ENCODE data around the gene IL6ST.
"Not testable (repeated sequence)": the region's sequence is repeated elsewhere in the genome, so short reads cannot be mapped to it uniquely, and the experiment has no call there.

IL6ST gene

GRCh38 chr5:56014701-56015100 is 19.9 kb upstream of the IL6ST start:
- Mint-ChIP-seq H3K36me3 (peaks cover 10% of the 10 kb centered on the region), H3K4me1 (peaks cover 55% of the 10 kb centered on the region)
- H3K9me3 Mint-ChIP-seq, H3K4me3 Mint-ChIP-seq, DNase-seq, H3K27me3 Mint-ChIP-seq, H3K27ac Mint-ChIP-seq, CTCF ChIA-PET: not testable (repeated sequence)

- DNase-seq, H3K9me3 Mint-ChIP-seq, H3K4me3 Mint-ChIP-seq, H3K27me3 Mint-ChIP-seq, CTCF ChIA-PET, H3K27ac Mint-ChIP-seq: not testable (repeated sequence)
- Mint-ChIP-seq H3K36me3 (peaks cover 10% of the 10 kb centered on the region), H3K4me1 (peaks cover 49% of the 10 kb centered on the region)
Observed at GRCh38 chr5:56013939-56014338, 19.2 kb upstream of the IL6ST start.

GRCh38 chr5:56012281-56012963 is 17.7 kb upstream of the IL6ST start:
- DNase-seq, result peak; percentile 68
- Mint-ChIP-seq H3K4me3 (peak overlapping the region; percentile 22), H3K36me3 (peaks cover 10% of the 10 kb centered on the region), H3K9me3 (peaks cover 7% of the 10 kb centered on the region), H3K4me1 (peaks cover 46% of the 10 kb centered on the region), H3K27me3 (no peaks in the 10 kb centered on the region), H3K27ac (peak overlapping the region; percentile 87)
- CTCF ChIA-PET, result interaction anchor here (0.8 to 1.6 kb wide), 6 partner anchors 10 to 188 kb away, joined by 3 to 9 read pairs (median 4); no protein-coding TSS in a partner anchor

GRCh38 chr5:56011835-56012234 is 17.1 kb upstream of the IL6ST start:
- H3K27me3 Mint-ChIP-seq, result no peaks in the 10 kb centered on the region
- peaks cover 10% of the 10 kb centered on the region for H3K36me3 Mint-ChIP-seq
- DNase-seq, result no peak
- CTCF ChIA-PET, result interaction anchor here (1.1 to 1.6 kb wide), 5 partner anchors 9 to 189 kb away, joined by 3 to 9 read pairs (median 4); partner anchors contain the start of gene IL6ST
- peaks cover 47% of the 10 kb centered on the region for H3K4me1 Mint-ChIP-seq
- peak overlapping the region; percentile 22 for H3K4me3 Mint-ChIP-seq
- H3K9me3 Mint-ChIP-seq, result peaks cover 7% of the 10 kb centered on the region
- H3K27ac Mint-ChIP-seq, result peak overlapping the region; percentile 87

- H3K27ac Mint-ChIP-seq, result no peak overlapping the region
- no peak for DNase-seq
- H3K9me3 Mint-ChIP-seq, result no peaks in the 10 kb centered on the region
- no peaks in the 10 kb centered on the region for H3K27me3 Mint-ChIP-seq
- H3K36me3 Mint-ChIP-seq, result peaks cover 3% of the 10 kb centered on the region
- peaks cover 56% of the 10 kb centered on the region for H3K4me1 Mint-ChIP-seq
- H3K4me3 Mint-ChIP-seq, result no peak overlapping the region
- CTCF ChIA-PET, result no interaction called here
Observed at GRCh38 chr5:56010431-56010830, 15.7 kb upstream of the IL6ST start.

GRCh38 chr5:56006600-56006999 is 11.8 kb upstream of the IL6ST start:
- peaks cover 42% of the 10 kb centered on the region for H3K4me1 Mint-ChIP-seq
- H3K27ac Mint-ChIP-seq, result no peak overlapping the region
- H3K27me3 Mint-ChIP-seq, result no peaks in the 10 kb centered on the region
- H3K9me3 Mint-ChIP-seq, result peaks cover 13% of the 10 kb centered on the region
- H3K36me3 Mint-ChIP-seq, result peaks cover 6% of the 10 kb centered on the region
- CTCF ChIA-PET, result no interaction called here
- no peak for DNase-seq
- no peak overlapping the region for H3K4me3 Mint-ChIP-seq

- Mint-ChIP-seq H3K4me3 (no peak overlapping the region), H3K27ac (peak overlapping the region; percentile 20), H3K27me3 (no peaks in the 10 kb centered on the region), H3K36me3 (peaks cover 6% of the 10 kb centered on the region), H3K9me3 (peaks cover 13% of the 10 kb centered on the region), H3K4me1 (peaks cover 37% of the 10 kb centered on the region)
- DNase-seq, result no peak
- CTCF ChIA-PET, result no interaction called here
Observed at GRCh38 chr5:56006094-56006493, 11.3 kb upstream of the IL6ST start.

GRCh38 chr5:56004874-56005273 is 10.1 kb upstream of the IL6ST start:
- H3K27ac Mint-ChIP-seq, result no peak overlapping the region
- DNase-seq, result no peak
- peaks cover 6% of the 10 kb centered on the region for H3K36me3 Mint-ChIP-seq
- H3K4me3 Mint-ChIP-seq, result no peak overlapping the region
- CTCF ChIA-PET, result no interaction called here
- peaks cover 25% of the 10 kb centered on the region for H3K4me1 Mint-ChIP-seq
- peaks cover 13% of the 10 kb centered on the region for H3K9me3 Mint-ChIP-seq
- no peaks in the 10 kb centered on the region for H3K27me3 Mint-ChIP-seq

- H3K4me1 Mint-ChIP-seq, result peaks cover 23% of the 10 kb centered on the region
- peaks cover 6% of the 10 kb centered on the region for H3K36me3 Mint-ChIP-seq
- H3K27ac Mint-ChIP-seq, result no peak overlapping the region
- DNase-seq, result no peak
- no peaks in the 10 kb centered on the region for H3K27me3 Mint-ChIP-seq
- CTCF ChIA-PET, result interaction anchor here (2.2 kb wide), 1 partner anchor 9 kb away, joined by 9 read pairs; no protein-coding TSS in a partner anchor
- no peak overlapping the region for H3K4me3 Mint-ChIP-seq
- peaks cover 13% of the 10 kb centered on the region for H3K9me3 Mint-ChIP-seq
Observed at GRCh38 chr5:56003679-56004078, 8.9 kb upstream of the IL6ST start.

- no peak for DNase-seq
- peaks cover 13% of the 10 kb centered on the region for H3K9me3 Mint-ChIP-seq
Observed at GRCh38 chr5:56003179-56003578, 8.4 kb upstream of the IL6ST start.

GRCh38 chr5:56002303-56002702 is 7.5 kb upstream of the IL6ST start:
- Mint-ChIP-seq H3K36me3 (peaks cover 8% of the 10 kb centered on the region), H3K9me3 (peaks cover 13% of the 10 kb centered on the region), H3K27ac (no peak overlapping the region), H3K4me3 (no peak overlapping the region), H3K4me1 (peaks cover 30% of the 10 kb centered on the region), H3K27me3 (no peaks in the 10 kb centered on the region)
- no peak for DNase-seq
- CTCF ChIA-PET, result interaction anchor here (1.3 to 2.2 kb wide), 2 partner anchors 10 to 199 kb away, joined by 3 to 9 read pairs; no protein-coding TSS in a partner anchor

More at GRCh38 chr5:56003179-56003578, 8.4 kb upstream of the IL6ST start:
- Mint-ChIP-seq H3K27me3 (no peaks in the 10 kb centered on the region), H3K36me3 (peaks cover 8% of the 10 kb centered on the region), H3K4me3 (no peak overlapping the region), H3K4me1 (peaks cover 26% of the 10 kb centered on the region), H3K27ac (no peak overlapping the region)
- CTCF ChIA-PET, result interaction anchor here (1.3 to 2.2 kb wide), 2 partner anchors 9 to 198 kb away, joined by 3 to 9 read pairs; no protein-coding TSS in a partner anchor

GRCh38 chr5:56000221-56000620 is 5.5 kb upstream of the IL6ST start:
- DNase-seq, H3K27ac Mint-ChIP-seq, CTCF ChIA-PET, H3K27me3 Mint-ChIP-seq, H3K4me3 Mint-ChIP-seq: not testable (repeated sequence)
- H3K9me3 Mint-ChIP-seq, result peaks cover 13% of the 10 kb centered on the region
- H3K4me1 Mint-ChIP-seq, result peaks cover 30% of the 10 kb centered on the region
- peaks cover 12% of the 10 kb centered on the region for H3K36me3 Mint-ChIP-seq

- H3K27ac Mint-ChIP-seq, result no peak overlapping the region
- CTCF ChIA-PET, result interaction anchor here (0.6 to 1.1 kb wide), 3 partner anchors 9 to 60 kb away, joined by 3 read pairs; no protein-coding TSS in a partner anchor
- peaks cover 13% of the 10 kb centered on the region for H3K9me3 Mint-ChIP-seq
- H3K36me3 Mint-ChIP-seq, result peaks cover 15% of the 10 kb centered on the region
- peaks cover 24% of the 10 kb centered on the region for H3K4me1 Mint-ChIP-seq
- H3K4me3 Mint-ChIP-seq, result no peak overlapping the region
- no peak for DNase-seq
- no peaks in the 10 kb centered on the region for H3K27me3 Mint-ChIP-seq
Observed at GRCh38 chr5:55998966-55999365, 4.2 kb upstream of the IL6ST start.

- CTCF ChIA-PET, result interaction anchor here (0.7 to 1.0 kb wide), 3 partner anchors 61 to 975 kb away, joined by 3 read pairs; no protein-coding TSS in a partner anchor
- no peak overlapping the region for H3K4me3 Mint-ChIP-seq
- no peaks in the 10 kb centered on the region for H3K27me3 Mint-ChIP-seq
- peaks cover 10% of the 10 kb centered on the region for H3K9me3 Mint-ChIP-seq
- peaks cover 19% of the 10 kb centered on the region for H3K36me3 Mint-ChIP-seq
- H3K27ac Mint-ChIP-seq, result no peak overlapping the region
- H3K4me1 Mint-ChIP-seq, result peaks cover 24% of the 10 kb centered on the region
- no peak for DNase-seq
Observed at GRCh38 chr5:55997742-55998351, 3.1 kb upstream of the IL6ST start.

All from activated naive CD4-positive, alpha-beta T cell treated with anti-CD3 and anti-CD28 coated beads, Interleukin-2, amount 10 ng/mL, durations not matched to agents 7 days and 5 days (primary cell).